ENCODE data around the gene OPN1MW2.
"Not testable (repeated sequence)": the region's sequence is repeated elsewhere in the genome, so short reads cannot be mapped to it uniquely, and the experiment has no call there.

OPN1MW2 gene

GRCh38 chrX:154269245-154269644 lies 49.7 kb downstream of the OPN1MW2 start:
- DNase-seq (ENCODE audit: low read depth) = not testable (repeated sequence)
